Lung (tissue), 12 donors: Measurements from ENCODE around the gene MEAK7. TPM values are rescaled to one million over a fixed set of nuclear protein-coding genes. Genes with fewer than 3 reads are reported as not detected.
A peak's percentile ranks its signal among the peaks of the same experiment; 100 is the strongest.

Experiments
- ATAC-seq: fragments of 200-7000 bp; cut with Tn5 transposase; one replicate; pipeline ENCODE4 v1.9.1; 2020; ENCODE audit warnings: moderate number of reproducible peaks; ENCODE audit not compliant: insufficient read depth, low FRiP score
- DNase-seq, 3 donors: peaks; one replicate each; pipeline ENCODE4 v3.0.0-alpha.2; 2013 to 2017
- H3K27ac ChIP-seq, 2 donors: one replicate each; pipeline ENCODE4 v1.5.1; 2013; ENCODE audit warnings: mild to moderate bottlenecking in 2 of 2, moderate library complexity in 2 of 2, control low read depth in 1 of 2, inconsistent platforms in 1 of 2, low read depth in 1 of 2, low read length in 1 of 2
- H3K27me3 ChIP-seq, 3 donors: one replicate each; pipeline ENCODE4 v1.5.1; 2013; ENCODE audit warnings: low read length in 2 of 3; ENCODE audit not compliant: control insufficient read depth in 3 of 3, insufficient read depth in 3 of 3
- H3K36me3 ChIP-seq, 4 donors: one replicate each; pipeline ENCODE4 v1.5.1; 2013; ENCODE audit warnings: low read length in 4 of 4, mild to moderate bottlenecking in 1 of 4, moderate library complexity in 1 of 4; ENCODE audit not compliant: control insufficient read depth in 4 of 4, insufficient read depth in 4 of 4
- H3K4me1 ChIP-seq, 5 donors: one replicate each; pipeline ENCODE4 v1.5.1; 2013; ENCODE audit warnings: low read length in 5 of 5, mild to moderate bottlenecking in 2 of 5, moderate library complexity in 1 of 5; ENCODE audit not compliant: control insufficient read depth in 5 of 5, insufficient read depth in 5 of 5
- H3K4me3 ChIP-seq: one replicate; pipeline ENCODE4 v1.5.1; 2013; ENCODE audit warnings: mild to moderate bottlenecking, control low read depth, moderate library complexity
- H3K9ac ChIP-seq, 2 donors: one replicate each; pipeline ENCODE4 v1.5.1; 2013; ENCODE audit warnings: low read length in 2 of 2, control low read depth in 1 of 2; ENCODE audit not compliant: insufficient read depth in 1 of 2
- H3K9me3 ChIP-seq, 4 donors: one replicate each; pipeline ENCODE4 v1.5.1; 2013; ENCODE audit warnings: low read length in 3 of 4, mild to moderate bottlenecking in 1 of 4, moderate library complexity in 1 of 4; ENCODE audit not compliant: control insufficient read depth in 4 of 4, insufficient read depth in 3 of 4
- whole genome bisulfite sequencing, 2 donors: extraction: QIAGEN DNeasy Blood & Tissue Kit; methylation state at CpG; one replicate each; pipeline ENCODE4 v1.1.7; 2013; 5-methylcytosine and 5-hydroxymethylcytosine counted together
- polyA plus RNA-seq, 2 donors: library from polyadenylated mRNA; stranded (reverse); fragments of 200-250 nt; gene quantifications; one replicate each; pipeline ENCODE4 v1.2.1, GENCODE V29; 2013
- total RNA-seq, 2 donors: library from RNA; depleted of rRNA in 1 of 2; stranded (reverse); fragments of >200 nt in 1 of 2; gene quantifications; one replicate each; pipeline ENCODE4 v1.2.1, GENCODE V29; 2014 to 2021
- TF ChIP-seq, protein P1 (sequence below): IDR thresholded peaks from 2 replicates; pipeline ENCODE4 v1.5.1; 2012; ENCODE audit warnings: mild to moderate bottlenecking; ENCODE audit errors: control extremely low read depth, extremely low read depth
- donor health status: control.
- donor health status: control.
- donor health status: Bipolar disorder and iron deficiency.
- donor health status: healthy.
- donor health status: DM: yes; HTN: yes; CAD: no.

Gene MEAK7
- total and polyA plus RNA-seq, 4 donors, result 4.8 to 16.9 (median 11.2) TPM

DNA sequence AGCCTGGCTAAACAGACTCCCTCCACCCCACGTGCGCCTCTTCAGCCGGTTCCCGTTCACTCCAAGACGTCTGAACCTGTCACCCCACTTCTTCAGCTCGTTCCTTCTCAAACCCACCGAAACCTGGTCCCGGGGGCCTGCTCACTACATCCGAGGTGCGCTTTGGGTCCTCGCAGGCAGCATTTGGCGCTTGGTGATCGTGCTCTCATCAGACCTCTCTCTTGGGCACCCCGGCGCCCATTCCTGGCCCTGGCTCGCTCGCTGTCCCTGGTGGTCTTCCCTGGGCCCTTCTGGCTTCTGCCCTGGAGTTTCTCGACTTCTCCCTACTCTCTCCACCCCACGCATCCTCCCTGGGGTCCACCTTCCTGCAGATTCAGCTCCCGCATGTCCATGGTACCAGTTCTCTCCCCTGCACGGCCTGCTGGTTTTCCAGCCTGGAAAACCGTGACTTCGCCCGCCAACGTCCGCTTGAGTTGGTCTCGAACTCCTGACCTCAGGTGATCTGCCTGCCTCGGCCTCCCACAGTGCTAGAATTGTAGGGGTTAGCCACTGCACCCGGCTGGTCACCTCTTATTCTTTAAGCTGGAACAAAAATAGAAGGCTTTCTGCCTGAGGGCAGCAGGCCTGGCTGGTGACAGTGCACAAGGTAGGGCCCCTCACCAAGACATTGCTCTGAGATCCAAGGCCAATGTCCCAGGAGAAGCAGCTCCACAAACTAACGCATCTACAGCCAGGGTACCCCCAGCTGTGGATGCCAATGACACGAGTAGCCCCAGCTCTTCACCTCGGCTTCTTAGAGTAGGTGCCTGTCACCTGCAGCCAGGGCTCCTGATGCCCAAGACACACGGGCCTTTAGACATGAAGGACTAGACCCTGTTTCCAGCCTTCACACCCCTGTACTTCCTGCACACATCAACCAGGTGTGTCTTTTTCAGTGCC lies 1.1 kb upstream of the MEAK7 start:
- DNase-seq (no peak), ATAC-seq (no peak)
- Histone ChIP-seq H3K4me1 (peaks cover 0 to 14% (median 4%) of the 10 kb centered on the region in 5 donors), H3K36me3 (peaks cover 0 to 5% (median 0%) of the 10 kb centered on the region in 4 donors), H3K9ac (no peak overlapping the region), H3K27ac (peak overlapping the region; percentile 61 to 91), H3K9me3 (no peaks in the 10 kb centered on the region), H3K4me3 (peak overlapping the region; percentile 53), H3K27me3 (no peaks in the 10 kb centered on the region)
- TF ChIP-seq, protein P1, sequence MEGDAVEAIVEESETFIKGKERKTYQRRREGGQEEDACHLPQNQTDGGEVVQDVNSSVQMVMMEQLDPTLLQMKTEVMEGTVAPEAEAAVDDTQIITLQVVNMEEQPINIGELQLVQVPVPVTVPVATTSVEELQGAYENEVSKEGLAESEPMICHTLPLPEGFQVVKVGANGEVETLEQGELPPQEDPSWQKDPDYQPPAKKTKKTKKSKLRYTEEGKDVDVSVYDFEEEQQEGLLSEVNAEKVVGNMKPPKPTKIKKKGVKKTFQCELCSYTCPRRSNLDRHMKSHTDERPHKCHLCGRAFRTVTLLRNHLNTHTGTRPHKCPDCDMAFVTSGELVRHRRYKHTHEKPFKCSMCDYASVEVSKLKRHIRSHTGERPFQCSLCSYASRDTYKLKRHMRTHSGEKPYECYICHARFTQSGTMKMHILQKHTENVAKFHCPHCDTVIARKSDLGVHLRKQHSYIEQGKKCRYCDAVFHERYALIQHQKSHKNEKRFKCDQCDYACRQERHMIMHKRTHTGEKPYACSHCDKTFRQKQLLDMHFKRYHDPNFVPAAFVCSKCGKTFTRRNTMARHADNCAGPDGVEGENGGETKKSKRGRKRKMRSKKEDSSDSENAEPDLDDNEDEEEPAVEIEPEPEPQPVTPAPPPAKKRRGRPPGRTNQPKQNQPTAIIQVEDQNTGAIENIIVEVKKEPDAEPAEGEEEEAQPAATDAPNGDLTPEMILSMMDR, result no peak
- WGBS, 2 donors, result 71 to 75% methylated on average over 33 of the region's 33 CpGs

DNA sequence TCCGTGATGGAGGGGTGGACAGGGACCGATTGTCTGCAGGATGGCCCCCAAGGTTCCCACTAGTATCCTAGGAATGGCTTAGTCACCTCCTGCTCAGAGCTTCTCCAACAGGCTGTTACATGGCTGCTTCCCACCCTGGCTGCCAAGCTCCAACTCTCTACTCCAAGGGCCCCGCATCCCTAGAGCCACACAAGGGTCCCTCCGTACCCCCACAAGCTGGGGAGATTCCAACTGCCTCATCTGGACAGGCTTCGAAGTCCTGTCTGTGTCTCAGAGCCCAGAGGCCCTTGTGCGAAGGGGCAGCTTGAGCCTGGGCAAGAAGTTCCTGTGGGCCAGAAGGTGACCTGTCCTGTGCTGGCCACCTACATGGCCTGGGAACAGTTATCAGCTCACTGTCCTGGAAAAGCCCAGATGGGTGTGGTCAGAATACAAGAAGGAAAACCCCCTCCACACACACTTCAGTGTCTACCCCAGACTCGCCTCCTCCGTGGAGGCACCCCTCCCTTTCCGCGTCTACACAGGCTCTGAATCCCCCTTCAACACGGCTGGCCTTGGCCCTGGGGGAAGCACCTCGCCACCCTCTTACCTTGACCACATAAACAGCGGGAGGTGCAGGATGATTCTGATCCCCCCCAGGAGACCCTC lies 586 bp downstream of the MEAK7 start:
- DNase-seq, result peak in 2 of 3 donors; percentile 6 to 34
- 43 to 51% methylated on average over 13 of the region's 13 CpGs for WGBS, 2 donors
- H3K4me1 ChIP-seq, result peaks cover 0 to 14% (median 4%) of the 10 kb centered on the region in 5 donors
- H3K4me3 ChIP-seq, result peak overlapping the region; percentile 66
- no peaks in the 10 kb centered on the region for H3K27me3 ChIP-seq
- no peak overlapping the region for H3K27ac ChIP-seq
- no peak for ATAC-seq
- TF ChIP-seq, protein P1, result no peak
- peaks cover 0 to 5% (median 4%) of the 10 kb centered on the region in 4 donors for H3K36me3 ChIP-seq
- peak overlapping the region; percentile 46 to 68 for H3K9ac ChIP-seq
- no peaks in the 10 kb centered on the region for H3K9me3 ChIP-seq

DNA sequence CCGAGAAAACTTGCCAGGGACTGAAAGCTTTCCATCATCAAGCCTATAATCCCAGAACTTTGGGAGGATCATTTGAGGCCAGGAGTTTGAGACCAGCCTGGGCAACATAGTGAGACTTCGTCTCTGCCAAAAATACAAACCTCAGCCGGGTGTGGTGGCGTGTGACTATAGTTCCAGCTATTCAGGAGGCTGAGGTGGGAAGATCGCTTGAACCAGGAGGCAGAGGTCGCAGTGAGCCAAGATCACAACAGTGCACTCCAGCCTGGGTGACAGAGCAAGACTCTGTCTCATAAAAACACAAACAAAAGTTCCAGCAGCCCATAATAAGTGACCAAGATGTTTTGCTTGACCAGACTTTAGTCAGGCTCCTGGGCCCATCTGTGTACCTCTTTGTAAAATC lies 1.9 kb downstream of the MEAK7 start:
- ATAC-seq (no peak), DNase-seq (peak in 1 of 3 donors; percentile 0)
- Histone ChIP-seq H3K27me3 (no peaks in the 10 kb centered on the region), H3K4me1 (peaks cover 0 to 14% (median 4%) of the 10 kb centered on the region in 5 donors), H3K9me3 (no peaks in the 10 kb centered on the region), H3K9ac (no peak overlapping the region), H3K4me3 (no peak overlapping the region), H3K27ac (no peak overlapping the region), H3K36me3 (peaks cover 3 to 9% (median 6%) of the 10 kb centered on the region in 4 donors)
- WGBS, 2 donors, result 94 to 96% methylated on average over 6 of the region's 6 CpGs
- TF ChIP-seq, protein P1, result no peak
